ENCODE results near the gene TFR2.

GRCh38 chr7:100575206-100575631 is 66.1 kb downstream of the TFR2 start:
- TF ChIP-seq CTCF (IDR thresholded peaks at IDR 0.05) (no peak), POLR2A (IDR thresholded peaks at IDR 0.05) (no peak), POLR2AphosphoS5 (IDR thresholded peaks at IDR 0.05) (no peak)
